OCI-LY7 (cell line): ENCODE results near the gene IQGAP2.

Experiments
- CTCF ChIP-seq: fragments of 200-600 bp; sonication (generic); conservative IDR thresholded peaks from 2 replicates; pipeline ENCODE4 v1.5.1; 2014; ENCODE audit warnings: mild to moderate bottlenecking, antibody characterized with exemption, low read length, moderate library complexity, mixed read lengths
- EZH2phosphoT487 ChIP-seq: fragments of 200-600 bp; sonication (generic); IDR thresholded peaks from 2 replicates; pipeline ENCODE4 v1.6.1; 2018; ENCODE audit warnings: low read depth, borderline replicate concordance, mild to moderate bottlenecking, mixed run types, antibody characterized with exemption, low read length, moderate library complexity, mixed read lengths

- TF ChIP-seq CTCF (no peak), EZH2phosphoT487 (no peak)
Observed at GRCh38 chr5:76467216-76467615, 64.1 kb downstream of the IQGAP2 start.
